ENCODE measurements around the gene STXBP5.
"Not testable (repeated sequence)": the region's sequence is repeated elsewhere in the genome, so short reads cannot be mapped to it uniquely, and the experiment has no call there.

STXBP5 gene

DNA sequence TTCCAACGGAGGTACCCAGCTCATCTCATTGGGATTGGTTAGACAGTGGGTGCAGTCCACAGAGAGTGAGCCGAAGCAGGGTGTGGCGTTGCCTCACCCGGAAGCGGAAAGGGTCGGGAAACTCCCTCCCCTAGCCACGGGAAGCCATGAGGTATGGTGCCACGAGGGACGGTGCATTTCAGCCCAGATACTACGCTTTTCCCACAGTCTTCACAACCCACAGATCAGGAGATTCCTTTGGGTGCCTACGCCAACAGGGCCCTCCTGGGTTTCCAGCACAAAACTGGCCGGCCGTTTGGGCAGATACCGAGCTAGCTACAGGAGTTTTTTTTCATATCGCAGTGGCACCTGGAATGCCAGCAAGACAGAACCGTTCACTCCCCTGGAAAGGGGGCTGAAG, 46.9 kb downstream of the STXBP5 start:
- no peak for DNase-seq

DNA sequence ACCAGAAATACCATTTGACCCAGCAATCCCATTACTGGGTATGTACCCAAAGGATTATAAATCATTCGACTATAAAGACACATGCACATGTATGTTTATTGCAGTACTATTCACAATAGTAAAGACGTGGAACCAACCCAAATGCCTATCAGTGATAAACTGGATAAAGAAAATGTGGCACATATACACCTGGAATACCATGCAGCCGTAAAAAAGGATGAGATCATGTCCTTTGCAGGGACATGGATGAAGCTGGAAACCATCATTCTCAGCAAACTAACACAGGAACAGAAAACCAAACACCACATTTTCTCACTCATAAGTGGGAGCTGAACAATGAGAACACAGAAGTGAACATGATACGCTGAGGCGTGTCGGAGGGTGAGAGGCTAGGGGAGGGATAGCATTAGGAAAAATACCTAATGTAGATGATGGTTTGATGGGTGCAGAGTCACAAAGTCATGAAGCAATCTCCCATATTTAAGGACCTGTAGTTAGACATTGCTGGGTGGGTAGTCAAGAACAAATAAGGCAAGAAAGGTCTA, 50.8 kb downstream of the STXBP5 start:
- not testable (repeated sequence) for DNase-seq

DNA sequence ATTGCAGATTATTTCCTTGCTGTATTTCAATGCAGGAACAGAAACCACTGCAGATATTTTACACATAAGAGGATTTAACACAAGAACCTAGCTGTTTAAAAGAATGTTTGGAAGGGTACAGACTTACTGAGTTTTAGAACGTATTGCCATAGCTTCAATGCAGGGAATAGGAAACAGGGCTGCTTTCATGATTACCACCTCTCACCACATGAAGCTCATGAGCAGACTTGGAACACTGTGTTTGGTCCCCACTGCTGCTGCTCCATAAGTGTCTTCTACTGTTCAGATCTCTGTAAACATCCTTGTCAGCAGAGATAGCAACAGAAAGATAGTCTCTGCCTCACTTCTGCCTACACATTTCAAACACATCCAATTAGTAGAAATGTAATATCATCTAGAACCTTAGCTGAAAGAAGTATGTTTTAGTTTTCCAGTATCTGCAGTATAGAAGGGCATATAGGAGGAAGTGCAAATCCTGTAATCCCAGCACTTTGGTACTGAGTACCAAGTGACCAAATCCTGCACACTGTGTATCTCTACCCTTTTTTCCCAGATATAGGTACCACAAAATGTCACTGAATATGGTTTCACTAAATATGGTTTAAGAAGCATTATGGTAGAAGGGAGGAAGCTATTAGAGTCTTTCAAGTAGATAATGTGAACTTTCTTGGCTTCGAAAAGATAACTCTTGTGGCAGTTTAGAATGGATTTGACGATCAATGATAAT, 51.9 kb downstream of the STXBP5 start:
- DNase-seq, result no peak

DNA sequence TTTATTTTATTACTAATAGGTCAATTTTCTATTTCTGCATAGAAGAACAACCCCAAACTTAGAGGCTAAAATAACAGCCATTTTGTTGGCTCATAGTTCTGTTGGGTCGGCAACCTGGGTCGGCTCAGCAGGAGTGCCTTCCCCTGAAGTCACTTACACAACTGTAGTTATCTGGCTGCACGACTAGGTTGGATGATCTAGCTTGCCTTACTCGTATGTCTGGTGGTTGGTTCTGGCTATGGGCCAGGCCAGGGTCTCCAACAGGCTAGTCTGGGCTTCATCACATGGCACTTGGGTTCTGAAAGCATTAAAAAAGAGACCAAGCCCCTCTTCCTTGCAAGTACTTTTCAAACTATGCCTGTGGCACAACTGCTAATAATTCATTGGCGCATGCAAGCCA, 53.5 kb downstream of the STXBP5 start:
- no peak for DNase-seq

DNA sequence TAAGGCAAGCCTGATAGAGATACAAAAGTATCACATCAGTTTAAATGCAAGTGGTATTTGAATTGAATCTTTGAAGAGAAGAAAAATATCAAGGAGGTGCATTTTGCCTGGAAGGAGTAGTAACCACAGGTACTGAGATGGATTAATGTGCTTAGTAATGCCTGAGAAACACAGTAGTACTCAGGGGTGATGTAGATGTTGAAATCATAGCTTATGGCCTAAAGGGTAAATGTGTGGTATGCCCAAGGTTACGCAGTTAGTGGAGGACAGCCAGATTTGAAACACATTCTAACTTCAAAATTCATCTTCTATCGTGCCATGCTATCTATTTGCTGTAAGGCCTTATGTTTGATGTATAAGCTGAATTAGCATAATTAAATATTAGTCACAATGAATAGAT, 55.9 kb downstream of the STXBP5 start:
- DNase-seq, result no peak

DNA sequence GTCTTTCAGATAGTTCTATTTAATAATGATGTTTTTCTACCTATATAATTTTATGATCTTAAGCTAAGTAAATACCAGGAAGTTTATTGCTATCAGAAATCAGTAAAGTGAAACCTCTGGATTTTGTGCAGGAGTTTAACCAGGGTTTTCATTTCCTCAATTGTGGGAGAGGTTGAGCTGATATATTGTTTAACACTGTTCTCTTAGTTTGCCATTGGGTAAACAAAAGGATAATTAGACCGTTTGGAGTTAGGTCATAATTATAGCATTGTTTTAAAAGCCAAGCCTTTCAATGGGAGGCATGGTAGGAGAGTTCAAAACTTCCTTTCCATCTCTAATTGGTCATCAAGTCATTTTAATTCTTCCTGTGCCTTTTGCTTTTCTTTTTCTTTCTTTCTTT, 58.7 kb downstream of the STXBP5 start:
- DNase-seq, result no peak

DNA sequence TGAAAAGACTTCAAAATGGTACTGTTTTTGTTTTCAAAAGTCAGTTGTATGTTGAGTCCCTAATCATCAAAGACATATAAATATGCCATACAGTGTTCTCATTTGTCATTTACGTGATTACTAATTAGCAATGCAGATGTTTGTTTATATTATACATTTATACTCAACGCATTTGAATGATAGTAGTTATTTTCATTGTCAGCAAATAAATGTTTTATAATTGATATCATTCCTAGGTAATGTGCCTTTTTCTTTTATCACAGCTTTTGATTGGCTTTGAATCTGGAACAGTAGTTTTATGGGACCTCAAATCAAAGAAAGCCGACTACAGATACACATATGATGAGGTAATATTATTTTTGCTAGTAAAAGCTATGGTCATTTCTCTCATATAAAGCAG, 62.6 kb downstream of the STXBP5 start:
- no peak for DNase-seq

DNA sequence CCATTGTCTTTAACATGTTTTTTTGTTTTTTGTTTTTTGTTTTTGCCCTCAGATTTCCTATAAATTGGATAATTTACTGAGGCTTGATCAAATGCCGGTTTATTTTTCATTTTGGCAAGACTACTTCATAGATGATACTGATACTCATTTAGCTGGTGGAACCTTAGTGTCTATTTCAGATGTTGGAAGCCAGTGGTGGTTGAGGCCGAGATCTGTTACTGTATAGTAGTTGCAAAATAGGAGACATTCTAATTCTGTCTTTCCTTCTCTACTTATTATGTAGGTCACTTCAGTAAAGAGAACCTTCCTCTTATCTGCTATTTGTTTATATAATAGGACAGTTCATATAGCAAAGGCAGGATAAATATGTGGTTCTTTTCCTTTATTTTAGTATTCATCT, 63.4 kb downstream of the STXBP5 start:
- DNase-seq, result no peak

DNA sequence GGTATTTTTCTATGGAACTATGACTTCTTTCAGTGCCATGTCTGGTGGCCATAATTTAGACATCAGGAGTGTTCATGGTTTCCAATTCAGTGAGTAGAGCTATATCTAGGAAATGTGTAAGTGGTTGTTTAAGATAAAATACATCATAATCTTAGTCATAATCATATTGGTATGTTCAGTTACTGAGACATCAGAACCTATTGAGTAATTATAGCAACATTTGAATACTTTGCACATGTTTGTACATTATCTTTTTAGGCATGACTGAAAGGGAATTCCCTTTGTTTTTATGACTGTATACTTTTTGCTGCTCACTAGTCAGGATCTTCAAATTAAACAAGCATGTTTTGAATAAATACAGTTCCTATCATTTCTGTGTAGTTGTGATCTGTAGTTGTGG, 64.0 kb downstream of the STXBP5 start:
- no peak for DNase-seq

DNA sequence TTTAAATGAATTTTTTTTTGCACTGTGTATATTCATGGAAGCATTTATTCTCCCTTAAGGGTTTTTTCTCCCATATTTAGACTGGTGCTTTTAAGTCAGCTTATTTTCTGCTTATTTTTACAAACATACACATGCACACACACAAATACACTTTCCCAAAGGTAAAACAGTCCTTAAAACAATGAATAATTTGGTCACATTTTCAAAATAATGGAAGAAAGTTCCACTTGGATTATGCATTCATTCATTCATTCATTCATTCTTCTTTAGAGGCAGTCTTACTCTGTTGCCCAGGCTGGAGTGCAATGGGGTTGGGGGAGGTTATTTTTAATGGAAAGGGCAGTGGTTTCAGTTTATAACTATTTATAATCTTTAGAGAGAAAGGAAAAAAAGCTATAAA, 69.8 kb downstream of the STXBP5 start:
- DNase-seq, result no peak

DNA sequence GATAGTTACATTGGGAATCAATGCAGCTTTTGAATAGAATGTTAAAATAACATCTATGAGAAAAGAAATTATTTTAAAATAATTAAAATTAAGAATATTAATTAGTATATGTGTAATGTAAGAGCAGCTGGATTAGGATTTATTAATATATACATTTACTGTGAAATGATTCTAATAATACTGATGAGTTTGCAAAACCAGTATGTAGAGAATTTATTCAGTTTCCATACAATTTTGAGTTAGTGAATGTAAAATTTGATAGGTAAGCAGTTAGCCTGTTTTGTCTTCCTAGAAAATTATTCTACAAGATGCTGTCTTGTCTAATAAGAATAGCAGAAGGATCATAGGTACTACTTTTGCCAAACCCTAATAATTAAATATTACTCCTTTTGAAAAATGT, 70.6 kb downstream of the STXBP5 start:
- no peak for DNase-seq

DNA sequence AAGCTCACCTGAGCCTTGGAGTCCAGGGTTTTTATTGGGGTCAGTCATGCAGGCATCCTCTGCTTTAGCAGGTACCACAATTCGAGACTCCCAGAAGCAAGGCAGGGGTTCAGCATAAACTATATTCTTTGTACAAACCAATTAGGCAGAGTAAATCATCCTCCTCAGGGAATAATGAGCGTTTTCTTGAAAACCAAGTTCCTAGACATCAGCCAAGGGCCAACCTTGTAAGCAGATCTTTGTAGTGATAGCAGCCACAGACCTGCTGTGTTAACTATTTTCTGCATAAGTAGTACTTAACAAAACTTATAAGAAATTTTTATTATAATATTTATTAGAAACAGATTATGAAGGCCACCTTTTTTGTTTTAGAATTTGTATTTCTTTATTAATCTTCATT, 74.7 kb downstream of the STXBP5 start:
- DNase-seq, result no peak

DNA sequence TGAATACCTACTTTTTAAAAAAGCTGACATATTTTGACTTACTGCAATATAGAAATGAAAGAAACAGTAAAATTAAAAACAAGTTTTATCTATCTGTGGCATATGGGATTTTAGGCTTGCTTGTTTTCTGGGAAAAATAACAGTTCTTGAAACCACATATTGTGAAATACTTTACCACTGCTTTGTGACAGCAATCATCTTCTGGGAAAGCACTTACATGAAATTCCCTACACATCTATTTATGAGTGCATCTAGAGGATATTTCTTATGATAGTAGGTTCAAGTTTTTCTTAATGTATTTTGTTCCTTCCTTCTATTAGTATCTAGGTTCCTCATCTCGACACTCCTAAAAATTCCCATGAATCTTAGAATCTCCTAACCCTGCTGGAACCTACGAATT, 75.2 kb downstream of the STXBP5 start:
- no peak for DNase-seq

DNA sequence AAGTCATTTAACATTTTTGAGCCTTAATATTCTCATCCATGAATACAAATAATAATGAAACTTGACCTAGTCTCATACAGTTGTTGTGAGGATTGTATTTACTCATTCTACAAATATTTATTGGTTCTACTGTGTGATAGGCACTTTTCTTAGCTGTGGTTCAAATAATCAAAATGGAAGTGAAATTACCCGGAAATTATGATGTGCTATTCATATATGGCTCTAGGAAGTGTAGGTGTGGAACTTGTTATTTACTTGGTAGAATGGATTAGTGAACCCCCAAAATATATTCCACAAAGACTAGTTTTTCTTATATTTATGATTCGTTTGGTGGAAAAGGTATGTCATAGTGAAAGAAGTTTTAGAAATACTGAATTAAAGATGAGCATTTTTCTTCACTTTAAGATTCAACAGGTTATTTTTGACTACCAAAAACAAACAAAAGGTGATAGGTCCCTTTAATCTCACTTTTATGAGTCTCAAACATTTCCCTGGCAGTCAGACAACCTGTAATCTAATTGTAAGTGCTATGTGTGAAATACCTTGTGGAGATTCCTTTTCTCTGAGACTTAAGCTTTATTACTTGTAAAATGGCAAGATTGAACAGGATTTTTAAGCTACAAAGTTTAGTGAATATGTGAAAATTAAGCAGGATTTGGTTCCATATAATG, 77.8 kb downstream of the STXBP5 start:
- no peak for DNase-seq

DNA sequence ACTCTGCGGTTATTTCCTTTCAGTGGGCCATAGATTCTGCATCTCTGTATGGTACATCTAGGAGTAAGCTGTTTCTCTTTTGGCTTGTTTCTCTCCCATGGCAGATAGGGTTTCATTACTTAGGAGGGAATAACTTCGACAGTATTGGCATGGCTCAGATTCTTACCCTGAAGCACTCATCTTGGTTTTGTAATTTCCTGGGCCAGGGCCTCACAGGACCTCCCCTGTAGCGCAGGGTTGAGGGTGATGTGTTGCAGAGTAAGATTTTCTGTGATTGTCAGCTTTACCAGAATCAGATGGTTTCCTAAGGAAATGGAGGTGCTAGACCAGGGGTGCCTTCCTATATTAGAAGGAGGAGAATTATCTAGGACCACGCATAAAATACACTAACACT, 78.3 kb downstream of the STXBP5 start:
- DNase-seq, result no peak

DNA sequence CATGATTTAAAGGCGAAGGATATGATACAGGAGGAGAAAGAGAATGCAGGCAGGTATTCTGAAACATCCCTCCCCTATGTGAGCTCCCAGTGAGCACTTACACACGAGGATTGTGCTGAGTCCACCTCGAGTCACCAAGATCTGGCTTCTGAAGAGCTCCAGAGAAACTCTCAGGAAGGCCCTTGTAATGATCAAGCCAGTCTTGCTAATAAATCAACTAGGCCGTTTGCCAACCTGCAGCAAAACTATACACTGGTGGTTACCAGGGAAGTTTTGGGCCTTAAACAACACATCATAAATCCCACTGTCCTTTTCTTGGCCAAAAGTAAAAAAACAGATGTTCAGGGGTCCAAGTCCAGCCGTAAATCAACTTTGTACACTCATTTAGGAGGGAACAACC, 79.2 kb downstream of the STXBP5 start:
- no peak for DNase-seq

DNA sequence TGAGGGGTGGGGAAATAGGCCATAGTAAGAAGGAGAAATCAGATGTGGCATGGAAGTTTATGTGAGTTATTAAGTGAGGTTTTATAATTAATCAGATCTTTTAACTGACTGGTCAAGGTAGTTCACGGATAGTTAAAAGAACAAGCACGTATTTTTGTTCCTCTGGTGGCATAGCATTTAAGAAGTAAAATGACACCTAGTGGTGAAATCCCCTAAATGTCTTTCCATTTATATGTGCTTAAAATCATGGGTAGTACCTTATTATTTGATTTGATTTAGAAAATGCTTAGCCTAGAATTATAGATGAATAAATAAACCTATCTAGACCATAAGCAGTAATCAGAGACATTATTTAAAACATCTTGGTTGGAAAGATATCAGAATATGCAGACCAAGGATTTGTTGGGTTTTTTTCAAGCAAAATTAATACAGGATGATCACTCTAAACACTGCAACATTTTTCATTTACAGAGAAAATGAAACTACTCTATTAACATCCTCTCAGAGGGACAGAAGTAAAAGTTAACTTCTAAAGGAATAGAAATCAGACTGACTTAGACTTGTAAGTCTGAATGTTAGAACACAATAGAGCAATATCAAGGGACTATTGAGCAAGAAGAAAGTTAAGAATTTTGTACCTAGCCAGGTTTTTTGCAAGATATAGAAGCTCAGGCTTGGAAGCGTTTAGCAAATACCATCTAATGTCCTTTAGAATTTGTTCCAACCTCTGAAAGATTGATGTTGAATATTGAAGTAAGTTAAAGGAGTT, 81.1 kb downstream of the STXBP5 start:
- no peak for DNase-seq

DNA sequence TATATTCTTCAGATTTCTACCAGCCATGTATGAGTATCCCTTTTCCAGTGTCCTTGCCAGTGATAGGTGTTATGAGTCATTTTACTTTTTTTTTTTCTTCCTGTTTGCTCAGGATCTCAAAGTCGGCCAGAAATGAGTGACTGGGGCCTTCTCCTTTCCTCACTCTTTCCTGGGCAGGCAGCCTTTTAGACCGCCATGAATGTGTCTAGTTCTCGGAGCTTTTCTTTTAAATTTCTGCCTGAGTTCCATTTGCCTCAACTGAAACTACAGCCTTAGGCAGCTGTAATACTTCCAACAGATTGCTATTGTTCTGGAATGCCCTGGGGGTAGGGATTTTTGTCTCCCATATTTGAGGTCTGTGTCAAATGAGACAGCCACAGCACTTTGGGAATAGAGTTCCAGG, 83.7 kb downstream of the STXBP5 start:
- no peak for DNase-seq

DNA sequence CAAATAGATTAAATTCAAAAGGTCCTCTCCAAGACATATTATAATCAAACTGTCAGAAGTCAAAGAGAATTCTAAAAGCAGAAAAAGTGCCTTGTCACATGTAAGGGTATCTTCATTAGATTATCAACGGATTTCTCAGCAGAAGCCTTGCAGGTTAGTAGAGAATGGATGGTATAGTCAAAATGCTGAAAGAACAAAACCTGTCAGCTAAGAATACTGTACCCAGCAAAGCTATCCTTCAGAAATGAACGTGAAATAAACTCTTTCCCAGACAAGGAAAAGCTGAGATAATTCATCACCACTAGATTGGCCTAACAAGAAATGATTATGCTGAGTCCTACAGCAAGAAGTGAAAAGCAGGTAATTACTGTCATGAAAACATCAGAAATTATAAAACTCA, 92.9 kb downstream of the STXBP5 start:
- no peak for DNase-seq

DNA sequence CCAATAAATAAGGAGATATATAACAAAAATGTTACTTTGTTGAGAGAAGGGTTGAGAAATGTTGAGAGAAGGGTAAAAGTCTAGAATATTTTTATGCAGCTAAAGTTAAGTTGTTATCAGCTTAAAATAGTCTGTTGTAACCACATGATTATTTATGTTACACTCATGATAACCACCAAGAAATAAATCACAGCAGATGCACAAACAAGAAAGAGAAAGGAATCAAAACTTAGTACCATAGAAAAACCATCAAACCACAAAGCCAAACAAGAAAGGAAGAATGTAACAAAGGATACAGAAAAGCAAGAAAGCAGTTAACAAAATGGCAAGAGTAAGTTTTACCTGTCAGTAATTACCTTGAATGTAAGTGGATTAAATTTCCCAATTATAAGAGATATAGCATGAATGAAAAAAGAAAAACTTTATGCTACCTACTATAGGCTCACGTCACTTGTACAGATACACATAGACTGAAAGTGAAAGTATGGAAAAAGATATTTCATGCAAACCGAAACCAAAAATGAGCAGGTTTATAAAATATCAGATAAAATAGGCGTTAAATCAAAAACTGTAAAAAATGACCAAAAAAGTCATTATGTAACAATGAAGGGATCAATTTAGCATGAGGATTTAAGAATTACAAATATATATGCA, 93.6 kb downstream of the STXBP5 start:
- no peak for DNase-seq

DNA sequence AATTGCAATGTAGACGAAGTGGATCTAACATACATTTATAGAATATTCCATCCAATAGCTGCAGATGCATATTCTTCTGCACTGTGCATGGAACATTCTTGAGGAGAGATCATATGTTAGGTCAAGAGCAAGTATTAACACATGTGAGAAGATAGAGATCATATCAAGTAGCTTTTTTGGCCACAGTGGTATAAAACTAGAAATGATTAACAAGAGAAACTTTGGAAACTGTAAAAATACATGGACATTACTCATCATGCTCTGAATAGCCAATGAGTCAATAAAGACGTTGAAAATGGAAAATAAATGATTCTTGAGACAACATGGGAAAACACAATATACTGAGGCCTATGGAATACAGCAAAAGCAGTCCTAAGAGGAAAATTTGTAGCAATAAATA, 94.2 kb downstream of the STXBP5 start:
- DNase-seq, result no peak

DNA sequence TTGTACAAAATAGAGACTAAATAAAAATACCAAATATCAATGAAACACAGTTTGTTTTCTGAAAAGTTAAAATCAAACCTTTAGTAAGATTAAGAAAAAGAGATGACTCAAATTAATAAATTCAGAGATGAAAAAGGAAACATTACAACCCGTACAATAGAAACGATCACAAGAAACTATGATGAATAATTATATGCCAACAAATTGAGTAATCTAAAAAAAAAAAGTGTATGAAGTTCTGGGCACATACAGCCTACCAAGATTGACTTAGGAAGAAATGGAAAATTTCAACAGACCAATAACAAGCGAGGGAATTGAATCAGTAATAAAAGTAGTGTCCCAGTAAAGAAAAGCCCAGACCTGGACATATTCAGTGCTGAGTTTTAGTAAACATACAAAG, 94.8 kb downstream of the STXBP5 start:
- no peak for DNase-seq

DNA sequence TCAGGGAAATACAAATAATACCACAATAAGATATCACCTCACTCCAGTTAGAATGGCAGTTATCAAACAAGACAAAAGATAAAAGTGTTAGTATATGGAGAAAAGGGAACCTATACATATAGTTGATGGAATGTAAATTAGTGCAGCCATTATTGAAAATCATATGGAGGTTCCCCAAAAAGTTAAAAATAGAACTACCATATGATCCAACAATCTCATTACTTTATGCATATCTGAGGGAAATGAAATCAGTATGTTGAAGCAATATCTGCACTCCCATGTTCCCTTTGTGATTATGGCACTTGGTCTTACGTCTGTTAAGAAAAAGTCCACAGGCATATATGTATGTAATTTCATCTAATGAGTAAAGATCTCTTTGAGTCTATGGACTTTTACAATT, 96.9 kb downstream of the STXBP5 start:
- no peak for DNase-seq
